GM12878 (cell line): ENCODE results near the gene MMRN2.

Source experiments
- CBFB ChIP-seq: IDR thresholded peaks from 2 replicates; pipeline ENCODE4 v1.6.1; 2016; ENCODE audit warnings: antibody characterized with exemption, low read depth
- CTCF ChIP-seq, 3 experiments: IDR thresholded peaks in 2 of 3; conservative IDR thresholded peaks in 1 of 3; 2 replicates each; pipeline ENCODE4 v1.5.1; 2011; ENCODE audit warnings: low read depth in 3 of 3, low read length in 3 of 3, mild to moderate bottlenecking in 3 of 3, control low read depth in 2 of 3, moderate library complexity in 2 of 3, inconsistent platforms in 1 of 3, mixed read lengths in 1 of 3; ENCODE audit not compliant: control insufficient read depth in 2 of 3, insufficient read depth in 1 of 3; ENCODE audit errors: extremely low read depth in 1 of 3
- EP300 ChIP-seq, 2 experiments: fragments of 150-350 bp in 1 of 2; IDR thresholded peaks; 2 replicates each; pipeline ENCODE4 v1.6.1; 2011 to 2012; ENCODE audit warnings: low read depth in 2 of 2, low read length in 2 of 2, borderline replicate concordance in 1 of 2, improper control_type of control experiment in 1 of 2, inconsistent platforms in 1 of 2; ENCODE audit not compliant: control insufficient read depth in 1 of 2
- EZH2 ChIP-seq: IDR thresholded peaks from 2 replicates; pipeline ENCODE4 v1.6.1; 2012; ENCODE audit warnings: low read depth, mild to moderate bottlenecking, control low read depth, inconsistent platforms, low read length, borderline replicate concordance; ENCODE audit not compliant: control insufficient read depth
- HCFC1 ChIP-seq: fragments of 150-350 bp; IDR thresholded peaks from 2 replicates; pipeline ENCODE4 v1.6.1; 2014; ENCODE audit warnings: low read length
- JUND ChIP-seq: IDR thresholded peaks from 2 replicates; pipeline ENCODE4 v1.6.1; 2012; ENCODE audit warnings: low read depth, mild to moderate bottlenecking, low read length, improper control_type of control experiment, moderate library complexity
- NR2C2 ChIP-seq: IDR thresholded peaks from 2 replicates; pipeline ENCODE4 v1.6.1; 2011; ENCODE audit warnings: borderline replicate concordance, low read depth; ENCODE audit not compliant: control insufficient read depth, insufficient read length
- POLR2AphosphoS2 ChIP-seq: IDR thresholded peaks from 2 replicates; pipeline ENCODE4 v1.6.1; 2011; ENCODE audit warnings: low read depth, mild to moderate bottlenecking, low read length, improper control_type of control experiment, moderate library complexity
- RAD21 ChIP-seq: IDR thresholded peaks from 2 replicates; pipeline ENCODE4 v1.6.1; 2011; ENCODE audit warnings: mild to moderate bottlenecking, low read depth, low read length, moderate library complexity; ENCODE audit not compliant: insufficient read depth
- RFX5 ChIP-seq: IDR thresholded peaks from 2 replicates; pipeline ENCODE4 v1.6.1; 2011; ENCODE audit warnings: low read depth, low read length, improper control_type of control experiment
- ZSCAN29 ChIP-seq: fragments of 450-650 bp; IDR thresholded peaks from 2 replicates; pipeline ENCODE4 v1.6.1; 2017; ENCODE audit warnings: mild to moderate bottlenecking, moderate library complexity
- ZZZ3 ChIP-seq: IDR thresholded peaks from 2 replicates; pipeline ENCODE4 v1.6.1; 2011; ENCODE audit warnings: low read depth; ENCODE audit not compliant: control insufficient read depth, insufficient read length

GRCh38 chr10:86888585-86889381, 68.6 kb downstream of the MMRN2 start:
- TF ChIP-seq NR2C2 (no peak), RAD21 (0 out of 2 replicates have a peak, but pooled peaks have one; percentile 1), RFX5 (no peak), ZSCAN29 (no peak), CBFB (0 out of 2 replicates have a peak, but pooled peaks have one; percentile 18), EZH2 (no peak), HCFC1 (no peak), EP300 (IDR thresholded peaks at IDR 0.05; ENCODE audit: borderline replicate concordance in 1 of 2, control insufficient read depth in 1 of 2, low read depth in 2 of 2, low read length in 2 of 2) (peak; percentile 32 to 81; a peak in 3 of 4 replicates), CTCF (IDR thresholded peaks at IDR 0.05 in 2 of 3, conservative IDR thresholded peaks at IDR 0.05 in 1 of 3; ENCODE audit: control insufficient read depth in 2 of 3, extremely low read depth in 1 of 3, insufficient read depth in 1 of 3, low read depth in 3 of 3, low read length in 3 of 3) (no peak), ZZZ3 (no peak), JUND (no peak), POLR2AphosphoS2 (no peak)
